PC-3 (cell line): ENCODE data around the gene CRTC1. TPM values are rescaled to one million over a fixed set of nuclear protein-coding genes. Genes with fewer than 3 reads are reported as not detected.

Experiments
- ATAC-seq: fragments of 200-7000 bp; cut with Tn5 transposase; 2 replicates; pipeline ENCODE4 v1.9.1; 2020; ENCODE audit warnings: mild to moderate bottlenecking, moderate library complexity
- BruUV-seq: library from RNA; stranded (reverse); fragments of 400-500 nt; replicated peaks from 2 replicates; lab custom pipeline; 2021; lab: Mats Ljungman, UMichigan
- CTCF ChIA-PET: fragments of 300-600 bp; sonication (Branson Sonifier 250); formaldehyde crosslinking; loops from one replicate; lab custom pipeline; 2022; ENCODE audit warnings: antibody characterized with exemption; lab: Charles Lee
- POLR2A ChIA-PET: fragments of 300-600 bp; sonication (Branson Sonifier 250); formaldehyde crosslinking; loops from one replicate; lab custom pipeline; 2022; ENCODE audit warnings: antibody characterized with exemption; ENCODE audit not compliant: unreplicated experiment; lab: Charles Lee
- DNase-seq: peaks from one replicate; pipeline ENCODE4 v3.0.0-alpha.2; 2015
- H2AFZ ChIP-seq: fragments of 300-600 bp; sonication (generic); 2 replicates; pipeline ENCODE4 v1.6.0; 2016; ENCODE audit warnings: antibody characterized with exemption, low read length
- H3F3A ChIP-seq: fragments of 300-600 bp; sonication (generic); one replicate; pipeline ENCODE4 v1.6.0; 2017; ENCODE audit warnings: antibody characterized with exemption, low read length, control low read depth, mild to moderate bottlenecking; ENCODE audit not compliant: unreplicated experiment
- H3K27ac ChIP-seq: fragments of 300-600 bp; sonication (generic); 2 replicates; pipeline ENCODE4 v1.5.1; 2016; ENCODE audit warnings: mild to moderate bottlenecking, low read length
- H3K27me3 ChIP-seq: fragments of 300-600 bp; sonication (generic); 2 replicates; pipeline ENCODE4 v1.6.1; 2016; ENCODE audit warnings: low read length, mixed read lengths
- H3K36me3 ChIP-seq: fragments of 300-600 bp; sonication (generic); 2 replicates; pipeline ENCODE4 v1.6.1; 2016; ENCODE audit warnings: low read depth, mixed run types, low read length, mixed read lengths
- H3K4me1 ChIP-seq: fragments of 300-600 bp; sonication (generic); 2 replicates; pipeline ENCODE4 v1.5.1; 2016; ENCODE audit warnings: low read length; ENCODE audit not compliant: insufficient read depth
- H3K4me2 ChIP-seq: fragments of 300-600 bp; sonication (generic); 2 replicates; pipeline ENCODE4 v1.6.0; 2016; ENCODE audit warnings: low read length
- H3K4me3 ChIP-seq: fragments of 300-600 bp; sonication (generic); 2 replicates; pipeline ENCODE4 v1.5.1; 2016; ENCODE audit warnings: mild to moderate bottlenecking, low read length, mixed read lengths
- H3K79me2 ChIP-seq: fragments of 300-600 bp; sonication (generic); 2 replicates; pipeline ENCODE4 v1.6.1; 2017; ENCODE audit warnings: low read length, mixed read lengths
- H3K9ac ChIP-seq: fragments of 300-600 bp; sonication (generic); 2 replicates; pipeline ENCODE4 v1.6.0; 2016; ENCODE audit warnings: mild to moderate bottlenecking, low read length
- H3K9me2 ChIP-seq: fragments of 300-600 bp; sonication (generic); replicated peaks from 2 replicates; pipeline ENCODE4 v1.6.1; 2016; ENCODE audit warnings: mixed run types, low read length, mixed read lengths
- H3K9me3 ChIP-seq: fragments of 300-600 bp; sonication (generic); 2 replicates; pipeline ENCODE4 v1.6.1; 2016; ENCODE audit warnings: low read length, mixed read lengths
- H4K20me1 ChIP-seq: fragments of 300-600 bp; sonication (generic); 2 replicates; pipeline ENCODE4 v1.6.1; 2016; ENCODE audit warnings: low read length, mixed read lengths
- EZH2 ChIP-seq: fragments of 300-600 bp; sonication (generic); IDR thresholded peaks from one replicate; pipeline ENCODE4 v1.6.1; 2017; ENCODE audit warnings: antibody characterized with exemption, mild to moderate bottlenecking, low read length; ENCODE audit not compliant: unreplicated experiment
- EZH2phosphoT487 ChIP-seq: fragments of 300-600 bp; sonication (generic); IDR thresholded peaks from 2 replicates; pipeline ENCODE4 v1.6.1; 2018; ENCODE audit warnings: mild to moderate bottlenecking, antibody characterized with exemption, low read length, borderline replicate concordance
- intact Hi-C: fragments of 100-400 bp; cut with micrococcal nuclease; formaldehyde crosslinking; loops from 2 replicates; pipeline ENCODE4 v1.9.0; 2023
- total RNA-seq: library from RNA; depleted of rRNA; stranded (reverse); fragments of >200 nt; gene quantifications from 2 replicates; pipeline ENCODE4 v1.2.3, GENCODE V29; 2014
- TF ChIP-seq, protein P1 (sequence below): fragments of 300-600 bp; sonication (generic); conservative IDR thresholded peaks from 2 replicates; pipeline ENCODE4 v1.5.1; 2017; ENCODE audit warnings: antibody characterized with exemption, low read depth, mild to moderate bottlenecking, low read length

CRTC1 gene
- total RNA-seq, 1 experiment from 2014 or later = 6.7 TPM

DNA sequence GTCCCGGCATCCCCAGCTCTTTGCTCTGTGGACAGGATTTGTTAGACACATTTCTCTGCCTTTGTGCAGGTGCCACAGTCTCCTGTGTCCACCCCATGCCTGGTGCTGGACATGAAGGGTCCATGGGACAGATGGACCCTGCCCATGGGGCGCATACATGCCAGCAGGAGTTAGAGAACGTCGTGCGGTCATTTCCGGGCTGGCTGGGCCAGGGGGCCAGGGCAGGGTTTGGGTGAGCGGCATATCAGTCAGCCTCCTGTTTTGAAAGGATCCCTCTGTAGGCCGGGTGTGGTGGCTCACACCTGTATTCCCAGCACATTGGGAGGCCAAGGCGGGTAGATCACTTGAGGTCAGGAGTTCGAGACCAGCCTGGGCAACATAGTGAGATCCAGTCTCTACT, 35.7 kb upstream of the CRTC1 start:
- no peak overlapping the region for H3K4me2 ChIP-seq
- H3K27me3 ChIP-seq = no peaks in the 10 kb centered on the region
- no TSS peak for BruUV-seq
- TF ChIP-seq, protein P1, sequence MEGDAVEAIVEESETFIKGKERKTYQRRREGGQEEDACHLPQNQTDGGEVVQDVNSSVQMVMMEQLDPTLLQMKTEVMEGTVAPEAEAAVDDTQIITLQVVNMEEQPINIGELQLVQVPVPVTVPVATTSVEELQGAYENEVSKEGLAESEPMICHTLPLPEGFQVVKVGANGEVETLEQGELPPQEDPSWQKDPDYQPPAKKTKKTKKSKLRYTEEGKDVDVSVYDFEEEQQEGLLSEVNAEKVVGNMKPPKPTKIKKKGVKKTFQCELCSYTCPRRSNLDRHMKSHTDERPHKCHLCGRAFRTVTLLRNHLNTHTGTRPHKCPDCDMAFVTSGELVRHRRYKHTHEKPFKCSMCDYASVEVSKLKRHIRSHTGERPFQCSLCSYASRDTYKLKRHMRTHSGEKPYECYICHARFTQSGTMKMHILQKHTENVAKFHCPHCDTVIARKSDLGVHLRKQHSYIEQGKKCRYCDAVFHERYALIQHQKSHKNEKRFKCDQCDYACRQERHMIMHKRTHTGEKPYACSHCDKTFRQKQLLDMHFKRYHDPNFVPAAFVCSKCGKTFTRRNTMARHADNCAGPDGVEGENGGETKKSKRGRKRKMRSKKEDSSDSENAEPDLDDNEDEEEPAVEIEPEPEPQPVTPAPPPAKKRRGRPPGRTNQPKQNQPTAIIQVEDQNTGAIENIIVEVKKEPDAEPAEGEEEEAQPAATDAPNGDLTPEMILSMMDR = no peak
- TF ChIP-seq EZH2 (no peak), EZH2phosphoT487 (no peak)
- peaks cover 23% of the 10 kb centered on the region for H3K79me2 ChIP-seq
- H3K9ac ChIP-seq = no peak overlapping the region
- ChIA-PET POLR2A (no interaction called here), CTCF (no interaction called here)
- peaks cover 6% of the 10 kb centered on the region; the same call in 1 of the 2 replicates for H4K20me1 ChIP-seq
- H3K9me2 ChIP-seq = no peaks in the 10 kb centered on the region
- no peak overlapping the region for H2AFZ ChIP-seq
- H3K27ac ChIP-seq = no peak overlapping the region
- intact Hi-C loops = no loop called here
- no peak for ATAC-seq
- no peak for DNase-seq
- H3K36me3 ChIP-seq = no peaks in the 10 kb centered on the region
- H3F3A ChIP-seq = no peaks in the 10 kb centered on the region
- no peak overlapping the region for H3K4me3 ChIP-seq
- no peaks in the 10 kb centered on the region for H3K9me3 ChIP-seq
- no peaks in the 10 kb centered on the region for H3K4me1 ChIP-seq

DNA sequence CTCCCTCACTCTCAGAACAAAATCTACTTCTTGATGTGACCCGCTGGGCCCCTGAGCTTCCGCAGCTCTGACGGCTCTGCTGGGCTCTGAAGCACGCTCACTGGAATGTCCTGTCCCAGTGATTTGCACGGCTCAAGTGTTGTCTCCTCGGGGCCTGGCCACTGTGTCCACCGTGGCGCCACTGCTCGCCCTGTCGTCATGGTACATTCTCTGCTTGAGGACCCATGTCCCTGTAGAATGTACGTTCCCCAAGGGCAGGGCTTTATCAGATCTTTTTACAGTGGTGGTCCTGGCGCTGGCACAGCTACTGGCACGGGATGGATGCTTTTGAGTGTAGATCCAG, 34.5 kb upstream of the CRTC1 start:
- DNase-seq = no peak
- Histone ChIP-seq H3K9ac (no peak overlapping the region), H3K79me2 (peaks cover 20% of the 10 kb centered on the region), H3K4me1 (no peaks in the 10 kb centered on the region), H3K4me2 (no peak overlapping the region), H4K20me1 (peaks cover 5% of the 10 kb centered on the region; the same call in 1 of the 2 replicates), H3K9me3 (no peaks in the 10 kb centered on the region), H3K27ac (no peak overlapping the region), H3K4me3 (no peak overlapping the region), H3K27me3 (no peaks in the 10 kb centered on the region), H3K9me2 (no peaks in the 10 kb centered on the region), H2AFZ (no peak overlapping the region), H3K36me3 (no peaks in the 10 kb centered on the region), H3F3A (no peaks in the 10 kb centered on the region)
- CTCF ChIA-PET = no interaction called here
- no TSS peak for BruUV-seq
- intact Hi-C loops = no loop called here
- TF ChIP-seq EZH2phosphoT487 (no peak), EZH2 (no peak)
- TF ChIP-seq, protein P1 = no peak
- POLR2A ChIA-PET = no interaction called here
- ATAC-seq = no peak

DNA sequence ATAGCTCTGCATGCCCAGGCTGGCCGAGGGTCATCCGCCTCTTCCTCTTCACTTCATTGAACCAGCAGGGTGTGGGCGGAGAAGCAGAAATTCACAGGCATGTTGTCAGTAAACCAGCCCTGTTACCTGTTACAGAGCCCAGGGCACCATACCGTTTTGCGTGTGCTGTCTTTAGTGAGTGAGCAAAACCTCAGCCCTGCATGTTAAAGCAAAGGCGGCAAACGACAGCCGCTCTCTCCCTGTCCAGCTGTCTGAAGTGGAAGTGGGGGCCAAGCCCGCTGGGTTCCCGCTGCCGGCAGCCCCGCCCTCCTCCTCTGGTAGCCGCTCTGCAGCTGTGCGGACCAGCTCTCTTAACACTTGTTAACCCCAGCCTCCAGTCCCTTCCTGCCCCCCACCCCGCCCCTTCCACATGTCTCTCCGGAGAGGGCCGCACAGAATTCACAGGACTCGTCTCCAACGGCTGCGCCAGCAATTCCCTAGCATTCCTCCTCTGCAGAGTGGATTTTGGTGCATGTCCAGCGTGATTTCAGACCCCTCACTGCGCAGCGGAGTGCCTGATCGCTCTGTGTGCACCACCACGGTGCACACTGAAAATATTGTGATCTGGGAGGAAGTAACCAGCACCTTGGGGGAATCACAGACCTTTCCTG, 34.0 kb upstream of the CRTC1 start:
- intact Hi-C loops = no loop called here
- H3K9ac ChIP-seq = no peak overlapping the region
- POLR2A ChIA-PET = no interaction called here

More for the DNA sequence above, 34.0 kb upstream of the CRTC1 start:
- H4K20me1 ChIP-seq = no peaks in the 10 kb centered on the region
- no peak for TF ChIP-seq EZH2
- TF ChIP-seq, protein P1 = no peak
- no peak for TF ChIP-seq EZH2phosphoT487
- no peaks in the 10 kb centered on the region for H3K4me1 ChIP-seq
- H2AFZ ChIP-seq = no peak overlapping the region
- H3K27ac ChIP-seq = no peak overlapping the region
- ATAC-seq (no peak), DNase-seq (no peak)
- H3F3A ChIP-seq = no peaks in the 10 kb centered on the region
- no peaks in the 10 kb centered on the region for H3K27me3 ChIP-seq
- H3K9me2 ChIP-seq = no peaks in the 10 kb centered on the region
- CTCF ChIA-PET = no interaction called here
- H3K4me2 ChIP-seq = no peak overlapping the region
- no peaks in the 10 kb centered on the region for H3K9me3 ChIP-seq
- H3K4me3 ChIP-seq = no peak overlapping the region
- H3K79me2 ChIP-seq = peaks cover 15% of the 10 kb centered on the region
- BruUV-seq = no TSS peak
- no peaks in the 10 kb centered on the region for H3K36me3 ChIP-seq
